K562 (cell line): ENCODE measurements around the gene CRYBA1. TPM values are rescaled to one million over a fixed set of nuclear protein-coding genes. Genes with fewer than 3 reads are reported as not detected.

Experiments
- ARHGAP35 ChIP-seq: fragments of 450-650 bp; IDR thresholded peaks from 2 replicates; pipeline ENCODE4 v1.6.1; 2018; ENCODE audit not compliant: partially characterized antibody
- CHCHD3 ChIP-seq: fragments of 250-450 bp; sonication (Bioruptor Pico); IDR thresholded peaks from 2 replicates; pipeline ENCODE4 v2.1.2; 2022; ENCODE audit warnings: mild to moderate bottlenecking
- CREBBP ChIP-seq: IDR thresholded peaks from one replicate; pipeline ENCODE4 v1.6.1; 2012; ENCODE audit warnings: low read depth, mild to moderate bottlenecking, control low read depth, inconsistent platforms, low read length
- EZH2 ChIP-seq: IDR thresholded peaks from 2 replicates; pipeline ENCODE4 v1.6.1; 2012; ENCODE audit warnings: low read depth, mild to moderate bottlenecking, inconsistent platforms, low read length, borderline replicate concordance
- HDAC3 ChIP-seq: fragments of 450-650 bp; IDR thresholded peaks from 2 replicates; pipeline ENCODE4 v1.6.1; 2018; ENCODE audit warnings: borderline replicate concordance, mild to moderate bottlenecking, moderate library complexity; ENCODE audit not compliant: partially characterized antibody
- MAZ ChIP-seq, 2 experiments: fragments of 450-650 bp in 1 of 2; sonication (generic) in 1 of 2; formaldehyde crosslinking; IDR thresholded peaks in 1 of 2; conservative IDR thresholded peaks in 1 of 2; 2 replicates each; pipeline versions ENCODE4 v1.4.0 to v1.5.0; 2020; ENCODE audit warnings: mild to moderate bottlenecking in 1 of 2, missing genetic modification reagents in 1 of 2
- MCM3 ChIP-seq: fragments of 450-650 bp; IDR thresholded peaks from 2 replicates; pipeline ENCODE4 v1.6.1; 2016
- RBFOX2 ChIP-seq: fragments of 200-400 bp; formaldehyde crosslinking; IDR thresholded peaks from 2 replicates; pipeline ENCODE4 v1.6.1; 2017; ENCODE audit warnings: low read depth, mild to moderate bottlenecking, low read length, moderate library complexity
- SMC3 ChIP-seq: conservative IDR thresholded peaks from 2 replicates; pipeline ENCODE4 v1.6.1; 2011; ENCODE audit warnings: low read depth, low read length, improper control_type of control experiment; ENCODE audit not compliant: insufficient read depth
- TBP ChIP-seq: optimal IDR thresholded peaks from 2 replicates; pipeline ENCODE3; 2011; ENCODE audit warnings: low read depth, low read length, improper control_type of control experiment
- XRCC3 ChIP-seq: fragments of 450-650 bp; IDR thresholded peaks from 2 replicates; pipeline ENCODE4 v1.6.1; 2017; ENCODE audit warnings: mild to moderate bottlenecking, moderate library complexity
- polyA plus RNA-seq, 8 experiments: library from polyadenylated mRNA; depleted of rRNA in 4 of 8; stranded (reverse) in 5 of 8; unstranded in 3 of 8; fragments of >200 nt; fragmentation: Nextera tagmentation in 2 of 8; fragmentation: Illumina TruSeq in 1 of 8; extraction: Ambion mirVana in 2 of 8; extraction: Trizol in 1 of 8; gene quantifications; 2 replicates each; pipeline versions ENCODE4 v1.2.1 to v1.2.3, GENCODE V29; 2011 to 2014; ENCODE audit warnings: inconsistent platforms in 1 of 8, missing spikeins in 1 of 8
- total RNA-seq, 7 experiments: library from RNA; depleted of rRNA in 6 of 7; stranded (reverse); fragments of >200 nt in 6 of 7; fragmentation: Illumina TruSeq in 2 of 7; extraction: Trizol in 2 of 7; gene quantifications; 2 replicates each; pipeline versions ENCODE4 v1.2.1 to v1.2.3, GENCODE V29; 2011 to 2021; ENCODE audit warnings: low replicate concordance in 1 of 7
- TF ChIP-seq, protein P1 (sequence below): conservative IDR thresholded peaks from 2 replicates; pipeline ENCODE4 v1.6.1; 2011; ENCODE audit warnings: low read depth, mild to moderate bottlenecking, low read length; ENCODE audit not compliant: control insufficient read depth
- TF ChIP-seq, protein P2 (sequence below), 2 experiments: fragments of 450-650 bp; conservative IDR thresholded peaks; 2 replicates each; pipeline ENCODE4 v1.6.1; 2017; ENCODE audit warnings: mild to moderate bottlenecking in 2 of 2, moderate library complexity in 2 of 2
- TF ChIP-seq, protein P3 (sequence below): sonication (generic); formaldehyde crosslinking; IDR thresholded peaks from 2 replicates; pipeline ENCODE4 v1.8.1; 2023; ENCODE audit warnings: mild to moderate bottlenecking, missing genetic modification reagents, moderate library complexity
- TF ChIP-seq, protein P4 (sequence below): sonication (generic); formaldehyde crosslinking; IDR thresholded peaks from 2 replicates; pipeline ENCODE4 v1.8.1; 2023; ENCODE audit warnings: missing genetic modification reagents, mild to moderate bottlenecking, borderline replicate concordance

Gene CRYBA1
- total and polyA plus RNA-seq, 9 of the 15 experiments (the other 6 are each of a cell fraction or from before 2014, with no cell fraction given): not detected

DNA sequence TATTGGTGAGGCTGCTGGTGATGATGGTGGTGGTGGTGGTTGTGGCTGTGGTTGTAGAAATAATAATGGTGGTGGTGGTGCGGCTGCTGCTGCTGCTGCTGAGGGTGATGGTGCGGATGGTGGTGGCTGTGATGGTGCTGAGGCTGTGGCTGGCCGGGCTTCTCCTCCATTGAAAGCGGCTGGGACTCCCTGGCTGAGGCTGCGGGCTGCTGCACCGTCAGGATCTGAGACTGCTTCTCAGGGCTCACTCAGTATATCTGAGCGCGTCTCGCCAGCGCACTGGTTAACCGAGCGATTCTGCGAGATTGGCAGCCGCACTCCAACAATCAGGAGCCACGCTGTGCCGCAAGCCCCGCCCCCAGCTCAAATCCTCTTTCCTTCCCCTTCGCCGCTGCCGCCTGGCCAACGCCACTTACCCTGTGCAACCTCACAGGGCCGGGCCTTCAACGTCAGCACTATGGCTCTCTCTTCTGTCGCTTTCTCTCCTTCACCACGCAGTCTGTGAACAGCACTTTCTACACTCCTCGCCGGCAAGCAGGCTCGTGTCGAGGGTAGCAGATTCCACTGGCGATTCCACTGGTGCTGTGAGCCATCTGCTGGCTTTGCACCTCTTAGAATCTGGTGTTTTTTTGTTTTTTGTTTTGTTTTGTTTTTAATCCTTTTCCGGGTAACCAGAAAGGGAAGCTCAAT, 47.4 kb downstream of the CRYBA1 start, which contains the start of gene NUFIP2 (continued):
- TF ChIP-seq HDAC3: no peak
- TF ChIP-seq CREBBP: no peak
- peak; percentile 78 to 80; a peak in 2 of 4 replicates for TF ChIP-seq MAZ (CRISPR knock-in tag; conservative IDR thresholded peaks at IDR 0.05 in 1 of 2, IDR thresholded peaks at IDR 0.05 in 1 of 2)
- TF ChIP-seq RBFOX2: peak; percentile 97
- TF ChIP-seq, protein P1, sequence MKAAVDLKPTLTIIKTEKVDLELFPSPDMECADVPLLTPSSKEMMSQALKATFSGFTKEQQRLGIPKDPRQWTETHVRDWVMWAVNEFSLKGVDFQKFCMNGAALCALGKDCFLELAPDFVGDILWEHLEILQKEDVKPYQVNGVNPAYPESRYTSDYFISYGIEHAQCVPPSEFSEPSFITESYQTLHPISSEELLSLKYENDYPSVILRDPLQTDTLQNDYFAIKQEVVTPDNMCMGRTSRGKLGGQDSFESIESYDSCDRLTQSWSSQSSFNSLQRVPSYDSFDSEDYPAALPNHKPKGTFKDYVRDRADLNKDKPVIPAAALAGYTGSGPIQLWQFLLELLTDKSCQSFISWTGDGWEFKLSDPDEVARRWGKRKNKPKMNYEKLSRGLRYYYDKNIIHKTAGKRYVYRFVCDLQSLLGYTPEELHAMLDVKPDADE: peak; percentile 76
- no peak for TF ChIP-seq MCM3
- peak; percentile 71; the same call in 1 of the 2 replicates for TF ChIP-seq CHCHD3 (CRISPR knock-in tag)
- TF ChIP-seq TBP: peak; percentile 99
- TF ChIP-seq, protein P2, sequence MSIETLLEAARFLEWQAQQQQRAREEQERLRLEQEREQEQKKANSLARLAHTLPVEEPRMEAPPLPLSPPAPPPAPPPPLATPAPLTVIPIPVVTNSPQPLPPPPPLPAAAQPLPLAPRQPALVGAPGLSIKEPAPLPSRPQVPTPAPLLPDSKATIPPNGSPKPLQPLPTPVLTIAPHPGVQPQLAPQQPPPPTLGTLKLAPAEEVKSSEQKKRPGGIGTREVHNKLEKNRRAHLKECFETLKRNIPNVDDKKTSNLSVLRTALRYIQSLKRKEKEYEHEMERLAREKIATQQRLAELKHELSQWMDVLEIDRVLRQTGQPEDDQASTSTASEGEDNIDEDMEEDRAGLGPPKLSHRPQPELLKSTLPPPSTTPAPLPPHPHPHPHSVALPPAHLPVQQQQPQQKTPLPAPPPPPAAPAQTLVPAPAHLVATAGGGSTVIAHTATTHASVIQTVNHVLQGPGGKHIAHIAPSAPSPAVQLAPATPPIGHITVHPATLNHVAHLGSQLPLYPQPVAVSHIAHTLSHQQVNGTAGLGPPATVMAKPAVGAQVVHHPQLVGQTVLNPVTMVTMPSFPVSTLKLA (conservative IDR thresholded peaks at IDR 0.05): peak; percentile 58 to 81; a peak in 3 of 4 replicates
- TF ChIP-seq, protein P3, sequence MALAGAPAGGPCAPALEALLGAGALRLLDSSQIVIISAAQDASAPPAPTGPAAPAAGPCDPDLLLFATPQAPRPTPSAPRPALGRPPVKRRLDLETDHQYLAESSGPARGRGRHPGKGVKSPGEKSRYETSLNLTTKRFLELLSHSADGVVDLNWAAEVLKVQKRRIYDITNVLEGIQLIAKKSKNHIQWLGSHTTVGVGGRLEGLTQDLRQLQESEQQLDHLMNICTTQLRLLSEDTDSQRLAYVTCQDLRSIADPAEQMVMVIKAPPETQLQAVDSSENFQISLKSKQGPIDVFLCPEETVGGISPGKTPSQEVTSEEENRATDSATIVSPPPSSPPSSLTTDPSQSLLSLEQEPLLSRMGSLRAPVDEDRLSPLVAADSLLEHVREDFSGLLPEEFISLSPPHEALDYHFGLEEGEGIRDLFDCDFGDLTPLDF (CRISPR knock-in tag): peak; percentile 65; the same call in 1 of the 2 replicates
- no peak for TF ChIP-seq XRCC3
- TF ChIP-seq EZH2: no peak
- TF ChIP-seq, protein P4, sequence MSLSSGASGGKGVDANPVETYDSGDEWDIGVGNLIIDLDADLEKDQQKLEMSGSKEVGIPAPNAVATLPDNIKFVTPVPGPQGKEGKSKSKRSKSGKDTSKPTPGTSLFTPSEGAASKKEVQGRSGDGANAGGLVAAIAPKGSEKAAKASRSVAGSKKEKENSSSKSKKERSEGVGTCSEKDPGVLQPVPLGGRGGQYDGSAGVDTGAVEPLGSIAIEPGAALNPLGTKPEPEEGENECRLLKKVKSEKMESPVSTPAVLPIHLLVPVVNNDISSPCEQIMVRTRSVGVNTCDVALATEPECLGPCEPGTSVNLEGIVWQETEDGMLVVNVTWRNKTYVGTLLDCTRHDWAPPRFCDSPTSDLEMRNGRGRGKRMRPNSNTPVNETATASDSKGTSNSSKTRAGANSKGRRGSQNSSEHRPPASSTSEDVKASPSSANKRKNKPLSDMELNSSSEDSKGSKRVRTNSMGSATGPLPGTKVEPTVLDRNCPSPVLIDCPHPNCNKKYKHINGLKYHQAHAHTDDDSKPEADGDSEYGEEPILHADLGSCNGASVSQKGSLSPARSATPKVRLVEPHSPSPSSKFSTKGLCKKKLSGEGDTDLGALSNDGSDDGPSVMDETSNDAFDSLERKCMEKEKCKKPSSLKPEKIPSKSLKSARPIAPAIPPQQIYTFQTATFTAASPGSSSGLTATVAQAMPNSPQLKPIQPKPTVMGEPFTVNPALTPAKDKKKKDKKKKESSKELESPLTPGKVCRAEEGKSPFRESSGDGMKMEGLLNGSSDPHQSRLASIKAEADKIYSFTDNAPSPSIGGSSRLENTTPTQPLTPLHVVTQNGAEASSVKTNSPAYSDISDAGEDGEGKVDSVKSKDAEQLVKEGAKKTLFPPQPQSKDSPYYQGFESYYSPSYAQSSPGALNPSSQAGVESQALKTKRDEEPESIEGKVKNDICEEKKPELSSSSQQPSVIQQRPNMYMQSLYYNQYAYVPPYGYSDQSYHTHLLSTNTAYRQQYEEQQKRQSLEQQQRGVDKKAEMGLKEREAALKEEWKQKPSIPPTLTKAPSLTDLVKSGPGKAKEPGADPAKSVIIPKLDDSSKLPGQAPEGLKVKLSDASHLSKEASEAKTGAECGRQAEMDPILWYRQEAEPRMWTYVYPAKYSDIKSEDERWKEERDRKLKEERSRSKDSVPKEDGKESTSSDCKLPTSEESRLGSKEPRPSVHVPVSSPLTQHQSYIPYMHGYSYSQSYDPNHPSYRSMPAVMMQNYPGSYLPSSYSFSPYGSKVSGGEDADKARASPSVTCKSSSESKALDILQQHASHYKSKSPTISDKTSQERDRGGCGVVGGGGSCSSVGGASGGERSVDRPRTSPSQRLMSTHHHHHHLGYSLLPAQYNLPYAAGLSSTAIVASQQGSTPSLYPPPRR (CRISPR knock-in tag): peak; percentile 61; the same call in 1 of the 2 replicates
- no peak for TF ChIP-seq ARHGAP35
- no peak for TF ChIP-seq SMC3
